GM12891 (cell line): ENCODE measurements around the gene BOC.

Experiments used
- DNase-seq: peaks from one replicate; pipeline ENCODE4 v3.0.0; 2011; ENCODE audit warnings: low spot score; ENCODE audit not compliant: insufficient read length
- FAIRE-seq: peaks from 2 replicates; lab custom pipeline; 2011; peaks lifted over from hg19 to GRCh38; lab: Jason Lieb, UNC
- PAX5 ChIP-seq: IDR thresholded peaks from 2 replicates; pipeline ENCODE4 v1.6.1; 2011; ENCODE audit warnings: low read length, moderate library complexity, mild to moderate bottlenecking; ENCODE audit not compliant: insufficient read depth, severe bottlenecking
- POLR2A ChIP-seq: IDR thresholded peaks from 2 replicates; pipeline ENCODE4 v1.6.1; 2011; ENCODE audit warnings: low read depth, low read length, control low read depth
- POLR2AphosphoS5 ChIP-seq: IDR thresholded peaks from 2 replicates; pipeline ENCODE4 v1.6.1; 2011; ENCODE audit warnings: low read depth, low read length, control low read depth
- POU2F2 ChIP-seq: IDR thresholded peaks from 2 replicates; pipeline ENCODE4 v1.6.1; 2011; ENCODE audit warnings: low read depth, mild to moderate bottlenecking, control low read depth, low read length, moderate library complexity
- SPI1 ChIP-seq: IDR thresholded peaks from 2 replicates; pipeline ENCODE4 v1.6.1; 2011; ENCODE audit warnings: low read depth, low read length, control low read depth
- TAF1 ChIP-seq: IDR thresholded peaks from 2 replicates; pipeline ENCODE4 v1.6.1; 2011; ENCODE audit warnings: low read depth, low read length, control low read depth

The BOC gene

GRCh38 chr3:113247675-113248458, 36.5 kb downstream of the BOC start:
- FAIRE-seq (no peak), DNase-seq (no peak)
- TF ChIP-seq PAX5 = no peak
- no peak for TF ChIP-seq POU2F2
- TF ChIP-seq POLR2AphosphoS5 = no peak
- no peak for TF ChIP-seq TAF1
- TF ChIP-seq POLR2A = no peak
- no peak for TF ChIP-seq SPI1

GRCh38 chr3:113249111-113249510, 37.8 kb downstream of the BOC start:
- TF ChIP-seq POLR2A (no peak), POLR2AphosphoS5 (no peak), SPI1 (no peak), PAX5 (no peak), POU2F2 (no peak), TAF1 (no peak)
- DNase-seq (no peak), FAIRE-seq (no peak)

GRCh38 chr3:113249601-113250000, 38.2 kb downstream of the BOC start:
- no peak for DNase-seq
- FAIRE-seq = no peak
- TF ChIP-seq SPI1 (no peak), TAF1 (no peak), PAX5 (no peak), POU2F2 (no peak), POLR2A (no peak), POLR2AphosphoS5 (no peak)

GRCh38 chr3:113250566-113250965, 39.2 kb downstream of the BOC start:
- DNase-seq = no peak
- TF ChIP-seq POLR2AphosphoS5 = no peak
- no peak for TF ChIP-seq POU2F2
- no peak for TF ChIP-seq SPI1
- TF ChIP-seq POLR2A = no peak
- no peak for TF ChIP-seq PAX5
- TF ChIP-seq TAF1 = no peak
- FAIRE-seq = no peak

GRCh38 chr3:113251817-113252216, 40.5 kb downstream of the BOC start:
- FAIRE-seq (peak; percentile 47), DNase-seq (no peak)
- TF ChIP-seq POLR2A = no peak
- TF ChIP-seq POLR2AphosphoS5 = no peak
- no peak for TF ChIP-seq SPI1
- no peak for TF ChIP-seq PAX5

- FAIRE-seq = no peak
- DNase-seq = no peak
- TF ChIP-seq POU2F2 (no peak), POLR2A (no peak), POLR2AphosphoS5 (no peak)
These were observed 41.2 kb downstream of the BOC start for GRCh38 chr3:113252553-113252952.

GRCh38 chr3:113253702-113254101, 42.3 kb downstream of the BOC start:
- FAIRE-seq (peak; percentile 52), DNase-seq (no peak)
- TF ChIP-seq PAX5 (no peak), SPI1 (no peak), POLR2AphosphoS5 (no peak), TAF1 (no peak), POLR2A (no peak), POU2F2 (no peak)

GRCh38 chr3:113254171-113254947, 43.0 kb downstream of the BOC start:
- FAIRE-seq (peak; percentile 76), DNase-seq (no peak)
- TF ChIP-seq PAX5 = no peak
- no peak for TF ChIP-seq POU2F2
- no peak for TF ChIP-seq POLR2AphosphoS5
- TF ChIP-seq SPI1 = 0 out of 2 replicates have a peak, but pooled peaks have one; percentile 21

- TF ChIP-seq TAF1 = no peak
- TF ChIP-seq SPI1 = peak; percentile 83
- DNase-seq (no peak), FAIRE-seq (no peak)
These were observed 43.9 kb downstream of the BOC start for GRCh38 chr3:113255100-113255853.

GRCh38 chr3:113255854-113256615, 44.7 kb downstream of the BOC start:
- DNase-seq (no peak), FAIRE-seq (peak; percentile 71)
- TF ChIP-seq POLR2A = no peak
- TF ChIP-seq POLR2AphosphoS5 = no peak
- TF ChIP-seq POU2F2 = no peak
- no peak for TF ChIP-seq TAF1
- TF ChIP-seq PAX5 = no peak
- TF ChIP-seq SPI1 = no peak
